ENCODE results near the gene SYNGAP1. TPM values are rescaled to one million over a fixed set of nuclear protein-coding genes. Genes with fewer than 3 reads are reported as not detected.

The SYNGAP1 gene
- total and polyA plus RNA-seq, 7 experiments from 2014 or later, result 0.48 to 94.1 (median 54.2) TPM

DNA sequence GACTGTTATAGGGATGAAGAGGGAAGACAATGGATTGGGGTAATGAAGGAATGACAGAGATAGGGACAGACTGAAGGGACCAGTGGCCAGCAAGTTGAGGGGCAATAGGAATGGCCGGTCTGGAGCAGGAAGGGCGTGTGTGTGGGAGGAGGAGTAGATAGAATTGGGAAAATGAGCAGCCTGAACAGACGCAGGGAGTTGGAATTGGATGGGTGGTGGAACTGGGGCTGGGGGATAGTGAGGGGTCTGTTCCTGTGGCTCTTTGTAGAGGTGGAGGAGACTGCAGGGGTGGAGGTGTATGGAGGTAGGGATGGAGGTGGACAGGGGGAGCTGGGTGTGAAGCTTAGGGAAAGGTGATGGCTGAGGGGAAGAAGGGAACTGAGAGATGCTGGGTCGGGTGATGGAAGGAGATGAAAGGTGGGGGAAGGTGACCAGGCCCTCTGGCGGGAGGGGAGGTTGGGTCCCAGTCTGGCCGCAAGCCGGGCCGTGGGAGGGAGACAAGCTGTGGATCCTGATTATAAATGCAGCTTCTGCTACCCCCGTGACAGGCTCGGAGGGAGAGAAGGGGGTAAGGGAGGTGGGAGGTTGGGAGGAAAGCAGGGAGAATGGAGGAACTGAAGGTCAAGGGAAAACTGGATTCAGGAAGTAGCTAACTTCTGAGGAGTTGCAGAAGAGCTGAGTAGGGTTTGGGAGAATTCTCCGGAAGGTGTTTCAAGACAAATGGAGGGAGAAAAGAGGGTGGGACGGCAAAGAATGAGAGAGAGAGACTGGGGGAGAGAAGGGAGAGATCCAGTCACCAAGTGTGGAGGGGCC lies 5.2 kb downstream of the SYNGAP1 start:
- H3K4me1 Mint-ChIP-seq, result peaks cover 62 to 86% (median 75%) of the 10 kb centered on the region in 7 donors
- Histone ChIP-seq H3K4me1 (ENCODE audit: control insufficient read depth in 2 of 2, insufficient read depth in 2 of 2, low read length in 2 of 2) (peaks cover 34 to 39% of the 10 kb centered on the region in 2 donors), H3K4me3 (ENCODE audit: low read length) (peak overlapping the region; percentile 73), H3K9me3 (ENCODE audit: control insufficient read depth in 2 of 3, low read length in 3 of 3) (no peaks in the 10 kb centered on the region), H3K27ac (ENCODE audit: low read depth, low read length) (peak overlapping the region; percentile 88), H3K36me3 (ENCODE audit: control insufficient read depth in 2 of 3, insufficient read depth in 3 of 3, low read length in 3 of 3) (no peaks in the 10 kb centered on the region), H3K27me3 (ENCODE audit: control insufficient read depth in 2 of 2, insufficient read depth in 2 of 2, low read length in 2 of 2) (no peaks in the 10 kb centered on the region)
- intact Hi-C loops (cut with micrococcal nuclease), result loop anchor here (1.0 to 10.0 kb wide), 11 partner anchors 14 to 1248 kb away; partner anchors contain the start of genes RGL2 (in 2 of the 2), AGPAT1 (in 1 of the 2), ITPR3 (in 1 of the 2) and KIFC1 (in 1 of the 2)
- POLR2A ChIA-PET, result interaction anchor here (0.5 to 3.5 kb wide), 16 partner anchors 7 to 1805 kb away, joined by 3 to 29 read pairs (median 10); partner anchors contain the start of genes B3GALT4, BAK1, CUTA and PRRC2A
- no peaks in the 10 kb centered on the region for H3K9me3 Mint-ChIP-seq
- no peak for DNase-seq
- CTCF ChIA-PET, result interaction anchor here (0.7 to 3.3 kb wide), 7 partner anchors 11 to 154 kb away, joined by 3 to 9 read pairs (median 4); partner anchors contain the start of genes RPS18 and VPS52
- H3K4me3 Mint-ChIP-seq, result peak overlapping the region; percentile 84 to 98 (median 95)
- no peaks in the 10 kb centered on the region for H3K27me3 Mint-ChIP-seq
- ATAC-seq, result no peak
- H3K27ac Mint-ChIP-seq, result peak overlapping the region; percentile 88 to 99 (median 95)
- peaks cover 0 to 31% (median 4%) of the 10 kb centered on the region in 5 donors for H3K36me3 Mint-ChIP-seq

DNA sequence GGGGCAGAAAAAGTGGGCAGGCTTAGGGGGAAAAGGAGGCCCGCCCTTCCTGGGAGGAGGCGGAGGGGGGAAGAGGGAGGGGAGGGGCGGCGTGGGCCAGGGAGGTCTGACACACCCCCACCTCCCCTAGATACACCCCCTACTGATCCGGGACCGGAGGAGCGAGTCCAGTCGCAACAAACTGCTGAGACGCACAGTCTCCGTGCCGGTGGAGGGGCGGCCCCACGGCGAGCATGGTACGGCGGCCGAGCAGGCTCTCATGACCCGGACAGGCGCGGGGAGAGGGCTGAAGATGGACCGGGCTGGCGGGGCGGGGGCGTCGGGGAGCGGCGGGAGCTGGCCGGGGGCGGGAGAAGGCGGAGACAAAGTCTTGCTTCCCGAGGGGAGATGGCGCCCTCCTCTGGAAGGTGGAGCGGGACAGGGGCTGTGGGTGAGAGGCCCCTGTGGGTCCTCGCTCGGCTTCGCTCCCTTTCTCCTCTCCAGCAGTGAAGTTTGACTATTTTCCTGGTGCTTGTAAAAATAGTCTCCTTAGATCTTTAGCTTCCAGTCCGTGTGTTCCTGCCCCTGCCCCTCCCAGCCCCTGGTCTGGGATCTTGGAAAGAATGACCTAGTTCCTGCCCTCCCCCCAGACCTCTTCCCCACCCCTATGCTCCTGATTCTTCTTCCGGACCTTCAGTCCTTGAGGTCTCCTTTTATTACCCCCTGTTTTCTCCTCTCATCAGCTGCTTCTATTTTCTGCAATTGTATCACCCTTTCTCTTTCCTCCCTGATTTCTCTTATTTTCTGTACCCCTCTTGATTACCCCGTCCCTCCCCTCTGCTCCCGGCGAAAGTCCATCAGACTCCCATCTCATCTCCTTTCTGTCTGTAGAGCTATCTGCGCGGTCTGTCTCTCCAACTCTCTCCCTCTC lies 6.1 kb downstream of the SYNGAP1 start:
- DNase-seq, result peak; percentile 57 to 85 (median 74)
- Histone ChIP-seq H3K4me3 (ENCODE audit: low read length) (peak overlapping the region; percentile 73), H3K27me3 (ENCODE audit: control insufficient read depth in 2 of 2, insufficient read depth in 2 of 2, low read length in 2 of 2) (no peaks in the 10 kb centered on the region), H3K27ac (ENCODE audit: low read depth, low read length) (peak overlapping the region; percentile 88), H3K4me1 (ENCODE audit: control insufficient read depth in 2 of 2, insufficient read depth in 2 of 2, low read length in 2 of 2) (peaks cover 43 to 46% of the 10 kb centered on the region in 2 donors), H3K9me3 (ENCODE audit: control insufficient read depth in 2 of 3, low read length in 3 of 3) (no peaks in the 10 kb centered on the region), H3K36me3 (ENCODE audit: control insufficient read depth in 2 of 3, insufficient read depth in 3 of 3, low read length in 3 of 3) (no peaks in the 10 kb centered on the region)
- Mint-ChIP-seq H3K27me3 (no peaks in the 10 kb centered on the region), H3K27ac (peak overlapping the region; percentile 88 to 99 (median 95)), H3K4me1 (peaks cover 64 to 89% (median 82%) of the 10 kb centered on the region in 7 donors), H3K36me3 (peaks cover 0 to 31% (median 4%) of the 10 kb centered on the region in 5 donors), H3K4me3 (peak overlapping the region; percentile 84 to 98 (median 95)), H3K9me3 (no peaks in the 10 kb centered on the region)
- intact Hi-C loops (cut with micrococcal nuclease), result loop anchor here (1.0 to 10.0 kb wide), 14 partner anchors 8 to 1249 kb away; partner anchors contain the start of genes CUTA (in 2 of the 2), KIFC1 (in 2 of the 2), RGL2 (in 2 of the 2) and AGPAT1 (in 1 of the 2)
- ChIA-PET POLR2A (interaction anchor here (0.5 to 3.5 kb wide), 24 partner anchors 8 to 1806 kb away, joined by 3 to 29 read pairs (median 5); partner anchors contain the start of genes B3GALT4, BAK1, CUTA and PFDN6), CTCF (interaction anchor here (0.7 to 3.3 kb wide), 7 partner anchors 12 to 155 kb away, joined by 3 to 9 read pairs (median 4); partner anchors contain the start of genes RPS18 and VPS52)
- peak; percentile 72 for ATAC-seq

DNA sequence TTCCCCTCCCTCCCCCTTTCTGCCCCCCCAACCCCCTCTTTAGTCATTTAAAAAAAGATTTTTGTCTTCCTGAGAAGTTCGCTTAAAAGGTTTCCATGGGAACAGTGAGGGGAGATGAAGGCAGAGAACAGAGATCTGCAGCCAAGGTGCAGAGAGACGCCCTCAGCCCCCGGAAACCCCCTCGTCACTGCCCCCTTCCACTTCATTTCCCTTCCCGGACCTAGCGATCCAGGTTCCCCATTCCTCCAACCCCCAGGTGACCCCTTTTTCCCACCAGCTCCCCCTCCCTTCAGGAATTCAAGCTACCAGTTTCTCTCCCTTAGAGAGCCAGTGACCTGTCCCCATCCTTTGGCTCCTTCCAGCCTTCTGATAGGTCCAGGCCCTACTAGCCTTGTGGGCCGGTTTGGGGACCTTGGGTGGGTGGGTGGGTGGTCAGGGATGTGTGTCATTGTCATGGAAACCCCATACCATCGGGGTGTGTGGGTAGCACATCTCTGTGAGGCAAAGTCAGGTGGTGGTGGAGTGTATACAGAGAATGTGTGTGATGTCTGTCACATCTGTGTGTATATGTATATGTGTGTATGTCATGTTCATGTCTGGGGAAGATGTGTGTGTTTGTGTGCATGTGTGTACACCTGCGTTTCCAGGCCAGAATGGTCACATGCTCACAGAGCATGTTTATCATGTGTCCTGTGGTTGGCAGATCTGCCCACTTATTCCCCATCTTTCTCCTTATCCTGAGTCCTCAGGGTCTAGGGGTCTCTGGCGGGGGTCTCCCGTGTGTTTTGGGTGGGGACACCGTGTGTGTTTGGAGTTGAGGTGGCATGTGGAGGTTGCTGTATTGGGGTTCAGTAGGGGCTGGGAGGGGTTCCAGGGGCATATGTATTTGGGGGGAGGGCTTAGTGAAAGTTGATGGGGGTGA lies 7.0 kb downstream of the SYNGAP1 start:
- ChIA-PET CTCF (interaction anchor here (0.6 to 3.3 kb wide), 3 partner anchors 10 to 82 kb away, joined by 5 to 9 read pairs (median 7); no protein-coding TSS in a partner anchor), POLR2A (interaction anchor here (0.5 to 3.5 kb wide), 17 partner anchors 9 to 178 kb away, joined by 3 to 29 read pairs (median 5); partner anchors contain the start of genes B3GALT4, CUTA, PFDN6 and RPS18)
- intact Hi-C loops (cut with micrococcal nuclease), result loop anchor here (1.0 to 10.0 kb wide), 12 partner anchors 9 to 1250 kb away; partner anchors contain the start of genes CUTA (in 2 of the 2), RGL2 (in 2 of the 2), AGPAT1 (in 1 of the 2) and ITPR3 (in 1 of the 2)
- Mint-ChIP-seq H3K27ac (peak overlapping the region; percentile 88 to 99 (median 95)), H3K36me3 (peaks cover 0 to 31% (median 4%) of the 10 kb centered on the region in 5 donors), H3K4me1 (peaks cover 71 to 85% (median 76%) of the 10 kb centered on the region in 7 donors), H3K4me3 (peak overlapping the region; percentile 84 to 98 (median 95)), H3K9me3 (no peaks in the 10 kb centered on the region), H3K27me3 (no peaks in the 10 kb centered on the region)
- DNase-seq (peak in 7 of 9 donors; percentile 33 to 79 (median 52)), ATAC-seq (peak; percentile 33)
- Histone ChIP-seq H3K36me3 (ENCODE audit: control insufficient read depth in 2 of 3, insufficient read depth in 3 of 3, low read length in 3 of 3) (no peaks in the 10 kb centered on the region), H3K9me3 (ENCODE audit: control insufficient read depth in 2 of 3, low read length in 3 of 3) (no peaks in the 10 kb centered on the region), H3K27me3 (ENCODE audit: control insufficient read depth in 2 of 2, insufficient read depth in 2 of 2, low read length in 2 of 2) (no peaks in the 10 kb centered on the region), H3K4me1 (ENCODE audit: control insufficient read depth in 2 of 2, insufficient read depth in 2 of 2, low read length in 2 of 2) (peaks cover 48 to 51% of the 10 kb centered on the region in 2 donors), H3K27ac (ENCODE audit: low read depth, low read length) (peak overlapping the region; percentile 88), H3K4me3 (ENCODE audit: low read length) (peak overlapping the region; percentile 75)

DNA sequence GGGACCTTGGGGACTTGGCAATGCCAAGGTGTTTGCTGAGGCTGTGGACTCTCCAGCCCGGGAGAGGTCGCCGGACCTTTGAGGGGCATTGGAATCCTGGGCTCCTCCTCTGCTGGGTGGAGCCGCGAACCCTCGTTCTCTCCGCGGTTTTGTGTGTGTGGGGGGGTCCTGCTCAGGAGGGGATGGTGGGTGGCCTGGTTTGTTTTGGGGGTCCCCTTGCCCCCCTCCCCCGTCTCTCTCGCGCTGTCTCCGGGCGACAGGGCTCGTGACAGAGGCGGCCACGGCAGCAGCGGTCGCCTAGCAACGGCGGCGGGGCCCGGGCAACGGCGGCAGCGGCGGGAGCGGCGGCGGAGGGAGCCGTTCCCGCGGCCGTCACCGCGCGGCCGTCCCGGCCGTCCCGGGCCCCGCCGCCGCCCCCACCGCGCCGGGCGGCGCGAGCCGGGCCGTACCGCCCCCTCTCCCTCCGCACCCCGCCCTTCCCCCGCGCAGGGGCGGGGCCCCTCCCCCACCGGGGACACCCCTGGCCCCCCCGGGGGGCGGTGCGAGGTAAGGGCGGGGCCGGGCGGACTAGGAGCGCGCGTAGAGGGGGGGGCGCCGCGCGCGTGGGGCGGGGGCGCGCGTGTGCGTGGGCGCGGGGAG lies 7.8 kb downstream of the SYNGAP1 start:
- Histone ChIP-seq H3K27ac (ENCODE audit: low read depth, low read length) (peak overlapping the region; percentile 88), H3K36me3 (ENCODE audit: control insufficient read depth in 2 of 3, insufficient read depth in 3 of 3, low read length in 3 of 3) (peaks cover 0 to 2% (median 0%) of the 10 kb centered on the region in 3 experiments), H3K9me3 (ENCODE audit: control insufficient read depth in 2 of 3, low read length in 3 of 3) (no peaks in the 10 kb centered on the region), H3K4me3 (ENCODE audit: low read length) (peak overlapping the region; percentile 75), H3K27me3 (ENCODE audit: control insufficient read depth in 2 of 2, insufficient read depth in 2 of 2, low read length in 2 of 2) (no peaks in the 10 kb centered on the region), H3K4me1 (ENCODE audit: control insufficient read depth in 2 of 2, insufficient read depth in 2 of 2, low read length in 2 of 2) (peaks cover 51 to 56% of the 10 kb centered on the region in 2 donors)
- Mint-ChIP-seq H3K4me1 (peaks cover 71 to 87% (median 81%) of the 10 kb centered on the region in 7 donors), H3K27ac (peak overlapping the region; percentile 88 to 99 (median 96)), H3K9me3 (no peaks in the 10 kb centered on the region), H3K27me3 (no peaks in the 10 kb centered on the region), H3K36me3 (peaks cover 0 to 33% (median 4%) of the 10 kb centered on the region in 5 donors), H3K4me3 (peak overlapping the region; percentile 84 to 98 (median 95))
- ChIA-PET CTCF (no interaction called here), POLR2A (interaction anchor here (2.8 kb wide), 1 partner anchor 267 kb away, joined by 5 read pairs; no protein-coding TSS in a partner anchor)
- intact Hi-C loops (cut with micrococcal nuclease), result loop anchor here (1.0 to 10.0 kb wide), 10 partner anchors 53 to 1250 kb away; partner anchors contain the start of genes RGL2 (in 2 of the 2), AGPAT1 (in 1 of the 2), ITPR3 (in 1 of the 2) and RNF5 (in 1 of the 2)
- peak; percentile 47 to 72 (median 56) for DNase-seq
- peak; percentile 39 for ATAC-seq

Measured in naive thymus-derived CD4-positive, alpha-beta T cell (primary cell).